ENCODE measurements around the gene SPAG6.
"Not testable (repeated sequence)": the region's sequence is repeated elsewhere in the genome, so short reads cannot be mapped to it uniquely, and the experiment has no call there.

Gene SPAG6

GRCh38 chr10:22343731-22344130 is 1.6 kb upstream of the SPAG6 start:
- no peak for DNase-seq

- DNase-seq, result no peak
Measured at GRCh38 chr10:22344249-22344648, 1.0 kb upstream of the SPAG6 start.

GRCh38 chr10:22344781-22345300 is 455 bp upstream of the SPAG6 start:
- DNase-seq, result no peak

- no peak for DNase-seq
Measured at GRCh38 chr10:22346096-22346661, 883 bp downstream of the SPAG6 start.

GRCh38 chr10:22349755-22350154 is 4.5 kb downstream of the SPAG6 start:
- DNase-seq, result no peak

- no peak for DNase-seq
Measured at GRCh38 chr10:22351131-22351703, 5.9 kb downstream of the SPAG6 start.

- no peak for DNase-seq
Measured at GRCh38 chr10:22356324-22356873, 11.1 kb downstream of the SPAG6 start.

- DNase-seq, result not testable (repeated sequence)
Measured at GRCh38 chr10:22357770-22358169, 12.5 kb downstream of the SPAG6 start.

GRCh38 chr10:22363305-22363704 is 18.0 kb downstream of the SPAG6 start:
- no peak for DNase-seq

GRCh38 chr10:22364407-22365140 is 19.3 kb downstream of the SPAG6 start:
- DNase-seq, result no peak

- DNase-seq, result no peak
Measured at GRCh38 chr10:22365233-22365632, 19.9 kb downstream of the SPAG6 start.

GRCh38 chr10:22365644-22366434 is 20.5 kb downstream of the SPAG6 start:
- DNase-seq, result no peak

GRCh38 chr10:22366435-22366703 is 21.1 kb downstream of the SPAG6 start:
- no peak for DNase-seq

- no peak for DNase-seq
Measured at GRCh38 chr10:22366771-22367170, 21.5 kb downstream of the SPAG6 start.

- DNase-seq, result no peak
Measured at GRCh38 chr10:22367471-22367870, 22.2 kb downstream of the SPAG6 start.

- no peak for DNase-seq
Measured at GRCh38 chr10:22368402-22368801, 23.1 kb downstream of the SPAG6 start.

GRCh38 chr10:22368981-22369380 is 23.7 kb downstream of the SPAG6 start:
- no peak for DNase-seq

GRCh38 chr10:22369434-22370072 is 24.3 kb downstream of the SPAG6 start:
- no peak for DNase-seq

- DNase-seq, result no peak
Measured at GRCh38 chr10:22370320-22370719, 25.0 kb downstream of the SPAG6 start.

- DNase-seq, result no peak
Measured at GRCh38 chr10:22372298-22372697, 27.0 kb downstream of the SPAG6 start.

- peak; percentile 4 for DNase-seq
Measured at GRCh38 chr10:22372917-22373316, 27.6 kb downstream of the SPAG6 start.

GRCh38 chr10:22374489-22375126 is 29.3 kb downstream of the SPAG6 start:
- no peak for DNase-seq
